ENCODE data around the gene DMRT3.
A peak's percentile ranks its signal among the peaks of the same experiment; 100 is the strongest.

DNA sequence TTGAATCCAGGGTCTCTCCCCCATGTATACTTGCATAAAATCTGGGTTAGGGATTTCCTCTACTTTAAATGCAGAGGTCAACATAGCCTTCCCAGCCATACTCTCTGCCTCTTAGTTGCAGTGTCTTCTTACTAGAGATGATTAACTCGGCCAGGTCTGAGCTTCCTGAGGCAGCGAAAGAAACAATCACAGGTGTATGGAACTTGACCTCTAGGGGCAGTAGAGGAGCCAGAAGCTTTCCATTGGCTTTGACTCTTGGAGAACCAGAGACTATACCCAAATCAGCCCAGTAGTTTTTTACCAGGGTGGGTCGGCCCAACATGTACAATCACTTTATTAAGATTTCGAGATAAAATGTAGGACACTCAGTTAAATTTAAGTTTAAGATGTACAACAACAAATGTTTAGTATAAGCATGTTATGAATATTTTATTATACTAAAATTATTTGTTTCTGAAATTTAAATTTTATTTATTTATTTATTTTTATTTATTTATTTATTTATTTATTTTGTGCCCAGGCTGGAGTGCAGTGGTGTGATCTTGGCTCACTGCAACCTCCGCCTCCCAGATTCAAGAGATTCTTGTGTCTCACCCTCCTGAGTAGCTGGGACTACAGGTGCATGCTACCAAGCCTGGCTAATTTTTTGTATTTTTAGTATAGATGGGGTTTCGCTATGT lies 48.0 kb upstream of the DMRT3 start:
- TF ChIP-seq, protein P1, sequence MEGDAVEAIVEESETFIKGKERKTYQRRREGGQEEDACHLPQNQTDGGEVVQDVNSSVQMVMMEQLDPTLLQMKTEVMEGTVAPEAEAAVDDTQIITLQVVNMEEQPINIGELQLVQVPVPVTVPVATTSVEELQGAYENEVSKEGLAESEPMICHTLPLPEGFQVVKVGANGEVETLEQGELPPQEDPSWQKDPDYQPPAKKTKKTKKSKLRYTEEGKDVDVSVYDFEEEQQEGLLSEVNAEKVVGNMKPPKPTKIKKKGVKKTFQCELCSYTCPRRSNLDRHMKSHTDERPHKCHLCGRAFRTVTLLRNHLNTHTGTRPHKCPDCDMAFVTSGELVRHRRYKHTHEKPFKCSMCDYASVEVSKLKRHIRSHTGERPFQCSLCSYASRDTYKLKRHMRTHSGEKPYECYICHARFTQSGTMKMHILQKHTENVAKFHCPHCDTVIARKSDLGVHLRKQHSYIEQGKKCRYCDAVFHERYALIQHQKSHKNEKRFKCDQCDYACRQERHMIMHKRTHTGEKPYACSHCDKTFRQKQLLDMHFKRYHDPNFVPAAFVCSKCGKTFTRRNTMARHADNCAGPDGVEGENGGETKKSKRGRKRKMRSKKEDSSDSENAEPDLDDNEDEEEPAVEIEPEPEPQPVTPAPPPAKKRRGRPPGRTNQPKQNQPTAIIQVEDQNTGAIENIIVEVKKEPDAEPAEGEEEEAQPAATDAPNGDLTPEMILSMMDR (IDR thresholded peaks at IDR 0.05; ENCODE audit: borderline replicate concordance, extremely low read depth, low read length, poor library complexity, severe bottlenecking) = peak; percentile 63
- TF ChIP-seq EZH2 (IDR thresholded peaks at IDR 0.05; ENCODE audit: borderline replicate concordance, low read depth, low read length, severe bottlenecking) = no peak
